Stimulated activated CD8-positive, alpha-beta memory T cell treated with anti-CD3 and anti-CD28 coated beads, Interleukin-15, amount 100 ng/mL, for 24 hours (primary cell): Measurements from ENCODE around the gene TFRC.
"Not testable (repeated sequence)": the region's sequence is repeated elsewhere in the genome, so short reads cannot be mapped to it uniquely, and the experiment has no call there.

Experiments used
- DNase-seq: peaks from one replicate; pipeline ENCODE4 v3.0.0-alpha.2; 2020; ENCODE audit warnings: low read depth

The TFRC gene

DNA sequence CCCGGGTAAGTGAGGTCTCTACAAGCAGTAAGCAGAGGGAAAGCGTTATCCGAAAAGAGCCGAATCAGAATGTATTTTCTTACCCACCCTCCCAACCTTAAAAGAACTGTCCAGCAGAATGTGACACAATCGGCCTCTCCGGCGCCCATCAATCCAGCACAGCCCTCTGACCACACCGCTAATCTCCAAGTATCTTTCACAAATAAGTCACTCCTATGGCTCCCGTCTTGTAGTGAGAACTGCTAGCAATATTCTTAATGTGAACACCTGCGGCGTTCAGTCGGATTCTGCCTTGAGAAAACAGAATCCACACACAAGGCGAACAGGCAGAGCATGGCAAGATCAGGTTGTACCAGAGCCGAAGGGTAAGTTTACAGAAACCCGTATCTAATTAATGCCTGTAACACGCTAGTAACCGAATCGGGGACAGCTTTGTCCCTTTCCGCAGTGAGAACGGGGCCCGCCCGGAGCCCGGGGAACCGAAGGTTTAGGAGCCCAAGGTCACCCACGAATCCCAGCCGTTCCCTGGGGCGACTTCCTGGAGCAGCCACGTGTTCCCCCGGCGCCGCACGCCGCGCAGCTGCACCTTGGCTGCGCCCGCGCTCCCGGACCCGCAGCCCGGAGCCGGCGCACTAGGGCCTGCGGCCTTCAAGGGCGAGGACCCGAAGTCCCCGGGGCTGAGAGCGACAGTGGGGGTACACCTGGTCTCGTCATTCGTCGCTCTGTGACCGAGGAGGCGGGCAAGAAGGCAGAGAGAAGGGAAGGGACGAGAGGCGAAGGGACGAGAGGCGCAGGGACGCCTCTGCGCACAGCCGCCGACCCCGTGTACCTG, 672 bp downstream of the TFRC start:
- DNase-seq, result peak; percentile 25

DNA sequence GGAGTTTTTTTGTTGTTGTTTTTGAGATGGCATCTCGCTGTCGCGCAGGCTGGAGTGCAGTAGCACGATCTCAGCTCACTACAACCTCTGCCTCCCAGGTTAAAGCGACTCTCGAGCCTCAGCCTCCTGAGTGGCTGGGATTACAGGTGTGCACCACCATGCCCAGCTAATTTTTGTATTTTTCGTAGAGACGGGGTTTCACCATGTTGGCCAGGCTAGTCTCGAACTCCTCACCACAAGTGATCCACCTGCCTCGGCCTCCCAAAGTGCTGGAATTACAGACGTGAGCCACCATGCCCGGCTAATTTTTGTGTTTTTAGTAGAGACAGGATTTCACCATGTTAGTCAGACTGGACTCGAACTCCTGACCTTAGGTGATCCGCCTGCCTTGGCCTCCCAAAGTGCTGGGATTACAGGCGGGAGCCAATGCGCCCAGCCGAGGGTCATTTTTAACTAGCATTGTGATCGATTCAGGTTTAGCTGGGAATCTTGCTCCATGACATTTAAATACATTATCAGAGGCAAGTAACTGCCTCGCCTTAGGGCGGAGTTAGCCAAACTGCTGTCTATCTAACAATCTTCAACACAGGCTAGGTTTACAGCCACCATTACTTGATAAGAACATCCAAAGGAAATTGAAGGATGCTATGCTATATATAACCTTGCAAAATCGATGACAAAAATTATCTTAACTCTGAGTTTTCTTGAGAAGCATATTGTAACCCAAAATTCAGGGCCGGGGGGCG, 1.6 kb downstream of the TFRC start:
- DNase-seq, result not testable (repeated sequence)

- no peak for DNase-seq
These were observed 2.2 kb downstream of the TFRC start for GRCh38 chr3:196079682-196080081.

DNA sequence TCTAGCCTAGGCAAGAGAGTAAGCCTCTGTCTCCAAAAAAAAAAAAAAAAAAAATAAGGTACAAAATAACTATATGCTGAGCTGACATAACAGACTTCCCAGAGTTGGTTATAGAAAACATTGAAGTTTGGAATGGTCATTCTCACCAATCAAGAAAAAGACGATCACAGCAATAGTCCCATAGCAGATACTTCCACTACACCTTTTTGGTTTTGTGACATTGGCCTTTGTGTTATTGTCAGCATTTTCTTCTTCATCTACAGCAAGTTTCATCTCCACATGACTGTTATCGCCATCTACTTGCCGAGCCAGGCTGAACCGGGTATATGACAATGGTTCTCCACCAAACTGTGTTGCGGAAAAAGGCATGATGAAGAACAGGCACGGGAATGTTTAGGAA, 6.9 kb downstream of the TFRC start:
- no peak for DNase-seq

DNA sequence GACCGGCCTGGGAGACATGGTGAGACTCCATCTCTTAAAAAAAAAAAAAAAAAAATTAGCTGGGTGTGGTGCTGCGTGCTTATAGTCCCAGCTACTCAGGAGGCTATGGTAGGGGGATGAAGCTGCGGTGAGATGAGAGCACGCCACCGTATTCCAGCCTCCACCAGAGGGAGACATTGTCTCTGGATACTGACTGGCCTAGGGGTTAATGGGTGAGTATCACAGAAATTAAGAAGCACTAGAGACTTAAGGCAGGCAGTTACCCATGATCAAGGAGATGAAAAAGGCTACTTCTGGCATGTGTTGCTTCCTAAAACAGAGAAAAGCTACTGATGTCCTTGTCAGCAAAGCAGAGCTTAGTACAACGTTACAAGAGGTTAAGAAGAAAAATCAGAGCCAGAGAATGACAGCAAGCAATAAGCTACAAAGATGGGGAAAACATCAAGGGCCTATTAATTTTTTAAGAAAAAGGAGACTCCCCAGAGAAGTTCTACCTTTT, 8.6 kb downstream of the TFRC start:
- no peak for DNase-seq

DNA sequence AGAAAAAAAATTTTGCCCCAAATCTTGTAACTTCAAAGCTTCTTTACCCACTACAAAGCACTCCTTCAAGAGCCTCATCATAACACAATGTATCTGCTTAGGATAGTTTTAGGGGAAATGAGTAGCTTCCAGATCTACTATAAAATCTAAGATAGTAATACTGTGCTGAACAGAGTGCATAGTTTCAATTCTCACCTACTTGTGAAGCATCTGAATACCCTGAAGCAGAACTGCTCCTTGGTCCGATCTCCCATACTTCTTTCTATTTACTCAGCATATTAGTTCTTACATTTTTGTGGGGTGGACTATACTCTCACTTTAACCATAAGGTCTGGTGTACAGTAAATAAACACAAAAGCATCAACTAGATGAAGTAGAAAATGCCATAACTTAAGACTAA, 9.6 kb downstream of the TFRC start:
- no peak for DNase-seq

- DNase-seq, result not testable (repeated sequence)
These were observed 13.1 kb downstream of the TFRC start for GRCh38 chr3:196068812-196069211.

DNA sequence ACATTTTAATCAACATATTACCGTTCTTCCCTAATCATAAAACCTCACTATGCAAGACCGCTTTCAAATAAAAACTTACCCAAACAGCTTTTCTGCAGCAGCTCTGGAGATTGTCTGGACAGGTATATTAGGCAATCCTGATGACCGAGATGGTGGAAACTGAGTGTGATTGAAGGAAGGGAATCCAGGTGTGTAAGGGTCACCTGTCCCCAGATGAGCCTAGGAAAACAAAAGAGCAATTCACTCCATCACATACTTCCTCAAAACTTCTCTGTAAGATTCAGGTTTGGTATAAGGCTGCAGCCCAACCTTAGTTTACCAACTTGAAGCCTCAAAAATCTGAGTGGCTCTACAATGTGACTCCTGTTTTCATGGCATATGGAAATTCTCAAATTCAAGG, 14.5 kb downstream of the TFRC start:
- no peak for DNase-seq

- DNase-seq, result no peak
These were observed 17.9 kb downstream of the TFRC start for GRCh38 chr3:196063971-196064370.

DNA sequence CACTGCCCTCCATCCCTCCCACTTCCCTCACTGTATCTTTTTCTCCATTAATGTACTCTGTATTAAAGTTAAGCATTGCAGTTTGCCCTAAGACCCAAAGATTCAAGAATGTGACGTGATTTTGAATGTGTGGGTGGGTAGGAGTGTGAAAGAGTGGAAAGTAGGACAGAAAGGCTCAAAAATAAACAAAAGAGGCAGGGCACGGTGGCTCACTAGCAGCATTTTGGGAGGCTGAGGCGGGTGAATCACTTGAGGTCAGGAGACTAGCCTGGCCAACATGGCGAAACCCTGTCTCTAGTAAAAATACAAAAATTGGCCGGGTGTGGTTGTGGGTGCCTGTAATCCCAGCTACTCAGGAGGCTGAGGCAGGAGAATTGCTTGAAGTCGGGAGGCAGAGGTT, 18.4 kb downstream of the TFRC start:
- DNase-seq, result no peak

GRCh38 chr3:196063049-196063448, 18.8 kb downstream of the TFRC start:
- no peak for DNase-seq

- DNase-seq, result no peak
These were observed 21.1 kb downstream of the TFRC start for GRCh38 chr3:196060834-196061233.

DNA sequence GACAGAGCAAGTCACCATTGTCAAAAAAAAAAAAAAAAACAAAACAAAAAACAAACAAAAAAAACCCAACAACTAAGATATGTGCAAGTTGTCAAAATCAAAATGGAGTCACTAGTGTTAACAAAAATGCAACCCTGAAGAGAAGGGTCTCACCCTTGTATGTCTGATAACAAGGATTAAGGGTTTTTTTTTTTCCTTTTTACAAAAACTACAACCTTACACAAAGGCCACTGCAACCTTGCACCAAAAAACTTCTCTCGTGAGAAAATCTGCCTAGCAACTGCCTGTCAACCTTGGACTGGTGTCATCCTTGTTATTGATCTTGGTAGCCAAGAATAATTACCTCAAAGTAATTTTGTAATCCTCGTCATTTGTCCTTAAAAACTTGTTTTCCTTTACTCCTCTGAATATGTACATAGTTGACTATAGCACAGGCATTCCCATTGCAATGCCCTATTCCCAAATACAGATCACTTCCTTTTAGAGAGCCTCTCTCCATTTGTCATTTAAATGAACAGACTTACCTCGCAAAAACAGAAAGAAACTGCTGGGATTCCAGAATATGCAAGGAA, 24.0 kb downstream of the TFRC start:
- DNase-seq, result no peak

- DNase-seq, result not testable (repeated sequence)
These were observed 25.5 kb downstream of the TFRC start for GRCh38 chr3:196056371-196056770.

DNA sequence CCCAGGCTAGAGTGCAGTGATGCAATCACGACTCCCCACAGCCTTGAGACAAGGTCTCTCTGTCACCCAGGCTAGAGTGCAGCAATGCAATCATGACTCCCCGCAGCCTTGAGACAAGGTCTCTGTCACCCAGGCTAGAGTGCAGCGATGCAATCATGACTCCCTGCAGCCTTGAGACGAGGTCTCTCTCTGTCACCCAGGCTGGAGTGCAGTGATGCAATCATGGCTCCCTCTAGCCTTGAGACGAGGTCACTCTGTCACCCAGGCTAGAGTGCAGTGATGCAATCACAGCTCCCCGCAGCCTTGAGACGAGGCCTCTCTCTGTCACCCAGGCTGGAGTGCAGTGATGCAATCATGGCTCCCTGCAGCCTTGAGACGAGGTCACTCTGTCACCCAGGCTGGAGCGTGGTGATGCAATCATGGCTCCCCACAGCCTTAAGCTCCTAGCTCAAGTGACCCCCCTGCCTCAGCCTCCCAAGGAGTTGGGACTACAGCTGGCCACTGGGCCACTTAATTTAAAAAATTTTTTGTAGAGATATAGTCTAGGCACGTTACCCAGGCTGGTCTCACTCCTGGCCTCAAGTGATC, 26.1 kb downstream of the TFRC start:
- DNase-seq, result no peak

DNA sequence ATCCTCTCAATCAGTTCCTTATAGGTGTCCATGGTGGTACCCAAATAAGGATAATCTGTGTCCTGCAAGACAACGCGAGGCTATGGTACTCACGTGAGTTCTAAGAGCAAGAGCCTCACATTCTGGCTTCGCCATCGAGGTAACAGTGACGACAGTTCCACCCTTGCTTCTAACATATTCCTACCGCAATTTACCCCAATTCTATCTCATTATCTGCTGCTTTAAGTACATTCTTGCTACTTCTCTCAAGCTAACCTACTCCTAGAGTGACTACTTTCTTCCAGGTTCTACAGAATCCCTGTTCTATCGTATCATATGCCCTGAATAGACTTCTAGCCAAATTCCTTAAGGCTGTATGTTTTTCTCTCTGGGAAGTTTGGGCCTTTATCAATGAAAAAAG, 26.6 kb downstream of the TFRC start:
- DNase-seq, result no peak

DNA sequence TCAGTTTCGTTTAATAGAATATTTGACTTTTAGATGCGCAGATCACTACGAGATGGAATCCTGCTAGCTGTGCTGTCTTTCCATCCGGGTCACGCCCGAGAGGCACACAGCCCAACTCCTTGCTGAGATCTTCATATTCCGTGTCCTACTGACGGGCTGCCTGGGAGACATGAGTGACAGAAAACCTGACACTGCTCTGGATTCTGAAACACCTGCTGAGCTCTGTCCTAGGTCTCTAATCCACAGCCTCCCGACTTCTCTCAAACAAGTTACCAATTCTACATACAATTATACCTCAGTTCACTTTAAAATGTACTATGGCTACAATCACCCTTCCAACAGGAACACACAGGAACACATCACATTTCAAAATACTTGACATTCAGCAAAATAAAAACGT, 27.2 kb downstream of the TFRC start:
- DNase-seq, result no peak

DNA sequence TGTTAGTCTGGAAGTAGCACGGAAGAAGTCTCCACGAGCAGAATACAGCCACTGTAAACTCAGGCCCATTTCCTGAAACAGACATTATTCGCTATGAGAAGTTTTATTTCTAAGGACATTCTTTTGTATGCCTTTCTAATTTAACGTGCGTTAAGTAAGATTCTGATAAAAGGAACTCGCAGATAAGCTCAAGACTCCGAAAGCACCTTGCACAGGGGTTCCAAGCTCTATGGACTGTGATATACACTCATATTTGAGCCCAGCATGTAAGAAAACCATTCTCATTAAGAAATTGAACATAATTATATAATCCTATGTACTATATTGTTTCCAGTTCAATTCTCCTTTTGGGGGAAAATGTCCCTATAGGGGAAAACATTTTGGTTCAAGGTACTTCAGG, 28.4 kb downstream of the TFRC start:
- no peak for DNase-seq

- DNase-seq, result no peak
These were observed 30.4 kb downstream of the TFRC start for GRCh38 chr3:196051282-196052076.

DNA sequence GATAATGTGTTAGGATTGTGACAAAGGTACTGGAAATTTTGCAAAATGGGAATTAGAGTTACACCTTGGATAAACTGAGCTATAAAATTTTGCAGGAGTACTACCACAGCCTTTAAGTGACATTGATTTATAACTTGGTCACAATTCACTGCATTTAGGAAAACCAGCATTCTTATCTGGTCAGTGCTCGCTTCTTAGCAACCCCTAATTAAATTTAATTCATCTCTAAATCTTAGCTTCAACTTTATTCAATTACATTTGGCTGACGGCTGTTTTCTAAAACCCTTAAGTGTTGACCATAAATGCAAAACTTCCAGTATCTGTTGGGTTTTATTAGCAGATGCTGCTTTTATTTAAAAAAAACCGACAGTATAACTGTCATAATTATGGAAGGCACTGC, 31.3 kb downstream of the TFRC start:
- no peak for DNase-seq

GRCh38 chr3:196049653-196050052, 32.2 kb downstream of the TFRC start:
- no peak for DNase-seq
